A549 (cell line): ENCODE measurements around the gene HOXC13. TPM values are rescaled to one million over a fixed set of nuclear protein-coding genes. Genes with fewer than 3 reads are reported as not detected.

Source experiments
- ATAC-seq, 2 experiments: fragments of 200-7000 bp in 1 of 2; fragments of >200 bp in 1 of 2; cut with Nextera tagmentation in 1 of 2; cut with Tn5 transposase in 1 of 2; 3 replicates each; pipeline versions ENCODE4 v1.8.0 to v1.9.1; 2018 to 2020; ENCODE audit warnings: mild to moderate bottlenecking in 1 of 2, moderate library complexity in 1 of 2
- CTCF ChIA-PET: fragments of 300-600 bp; sonication (Branson Sonifier 250); formaldehyde crosslinking; extraction: SDS; loops from one replicate; lab custom pipeline; 2021; ENCODE audit warnings: antibody characterized with exemption, inconsistent platforms; lab: Yijun Ruan, JAX
- POLR2A ChIA-PET: fragments of 350-600 bp; formaldehyde crosslinking; extraction: SDS; loops from one replicate; lab custom pipeline; 2021; ENCODE audit warnings: antibody characterized with exemption, inconsistent platforms; lab: Yijun Ruan, JAX
- DNase-seq, 2 experiments: peaks; one replicate each; pipeline versions ENCODE4 v3.0.0 to v3.0.0-alpha.2; 2011 to 2016; ENCODE audit warnings: low read depth in 1 of 2, low spot score in 1 of 2
- FAIRE-seq: peaks from 2 replicates; lab custom pipeline; 2011; peaks lifted over from hg19 to GRCh38; lab: Jason Lieb, UNC
- H3K27ac ChIP-seq, 2 experiments: fragments of >200 bp; sonication (Bioruptor Twin); formaldehyde crosslinking; 3 replicates each; pipeline ENCODE4 v1.5.1; 2016 to 2017
- H3K4me1 ChIP-seq: fragments of >200 bp; sonication (Bioruptor Twin); formaldehyde crosslinking; 3 replicates; pipeline ENCODE4 v1.6.1; 2016
- H3K4me2 ChIP-seq: fragments of >200 bp; sonication (Bioruptor Twin); formaldehyde crosslinking; 3 replicates; pipeline ENCODE4 v1.6.1; 2016
- H3K4me3 ChIP-seq: fragments of >200 bp; sonication (Bioruptor Twin); formaldehyde crosslinking; 3 replicates; pipeline ENCODE4 v1.5.1; 2016
- H3K9me3 ChIP-seq: fragments of >200 bp; sonication (Bioruptor Twin); formaldehyde crosslinking; 3 replicates; pipeline ENCODE4 v1.6.1; 2016
- CEBPB ChIP-seq, 2 experiments: fragments of >200 bp in 1 of 2; sonication (Bioruptor Twin) in 1 of 2; formaldehyde crosslinking in 1 of 2; IDR thresholded peaks; 2 replicates each; pipeline ENCODE4 v1.6.1; 2012 to 2016
- CHD4 ChIP-seq: fragments of 200-600 bp; sonication (generic); IDR thresholded peaks from 2 replicates; pipeline ENCODE4 v1.6.1; 2016; ENCODE audit warnings: antibody characterized with exemption, mild to moderate bottlenecking, borderline replicate concordance
- FOSB ChIP-seq: fragments of 250-450 bp; sonication (Bioruptor Pico); IDR thresholded peaks from 2 replicates; pipeline ENCODE4 v1.5.0; 2020; ENCODE audit warnings: mild to moderate bottlenecking, moderate library complexity
- FOSL2 ChIP-seq, 2 experiments: fragments of 450-650 bp in 1 of 2; fragments of >200 bp in 1 of 2; sonication (Bioruptor Twin) in 1 of 2; formaldehyde crosslinking; IDR thresholded peaks; 2 replicates each; pipeline versions ENCODE4 v1.5.0 to v1.6.1; 2016 to 2020; ENCODE audit warnings: mild to moderate bottlenecking in 1 of 2, moderate library complexity in 1 of 2
- HEYL ChIP-seq: fragments of 250-450 bp; sonication (Bioruptor Pico); IDR thresholded peaks from 2 replicates; pipeline ENCODE4 v1.8.0; 2021; ENCODE audit warnings: mild to moderate bottlenecking, moderate library complexity
- HOXB5 ChIP-seq: fragments of 250-450 bp; sonication (Bioruptor Pico); IDR thresholded peaks from 2 replicates; pipeline ENCODE4 v1.5.0; 2020; ENCODE audit warnings: mild to moderate bottlenecking, moderate library complexity
- JUN ChIP-seq, 2 experiments: fragments of >200 bp; sonication (Bioruptor Twin); formaldehyde crosslinking; IDR thresholded peaks; 2 replicates in 1 of 2; 3 replicates in 1 of 2; pipeline ENCODE4 v1.6.1; 2016 to 2017
- JUNB ChIP-seq: fragments of >200 bp; sonication (Bioruptor Twin); formaldehyde crosslinking; IDR thresholded peaks from 2 replicates; pipeline ENCODE4 v1.6.1; 2016
- KDM1A ChIP-seq: fragments of 200-600 bp; sonication (generic); IDR thresholded peaks from 2 replicates; pipeline ENCODE4 v1.6.1; 2016; ENCODE audit warnings: low read depth, mild to moderate bottlenecking
- NFE2L2 ChIP-seq: fragments of 150-350 bp; conservative IDR thresholded peaks from 2 replicates; pipeline ENCODE4 v1.6.1; 2014; ENCODE audit warnings: low read length
- PHF8 ChIP-seq: fragments of 200-600 bp; sonication (generic); IDR thresholded peaks from 2 replicates; pipeline ENCODE4 v1.6.1; 2016; ENCODE audit warnings: low read depth, mild to moderate bottlenecking, antibody characterized with exemption, moderate library complexity, borderline replicate concordance
- POLR2A ChIP-seq: IDR thresholded peaks from 2 replicates; pipeline ENCODE4 v1.6.1; 2012; ENCODE audit warnings: mild to moderate bottlenecking, low read length
- RARB ChIP-seq: fragments of 250-450 bp; sonication (Bioruptor Pico); IDR thresholded peaks from 2 replicates; pipeline ENCODE4 v1.8.0; 2021; ENCODE audit warnings: mild to moderate bottlenecking, moderate library complexity
- RNF2 ChIP-seq: fragments of 200-600 bp; sonication (generic); IDR thresholded peaks from 2 replicates; pipeline ENCODE4 v1.6.1; 2016; ENCODE audit warnings: low read depth, mild to moderate bottlenecking, antibody characterized with exemption, moderate library complexity, borderline replicate concordance
- SMC3 ChIP-seq: fragments of >200 bp; sonication (Bioruptor Twin); formaldehyde crosslinking; IDR thresholded peaks from 3 replicates; pipeline ENCODE4 v1.6.1; 2018; ENCODE audit warnings: inconsistent platforms
- SREBF2 ChIP-seq: fragments of 450-650 bp; IDR thresholded peaks from 2 replicates; pipeline ENCODE4 v1.6.1; 2014; ENCODE audit warnings: mild to moderate bottlenecking, moderate library complexity
- TFCP2L1 ChIP-seq: fragments of 250-450 bp; sonication (Bioruptor Pico); IDR thresholded peaks from 2 replicates; pipeline ENCODE4 v1.5.0; 2021; ENCODE audit warnings: mild to moderate bottlenecking
- TP53 ChIP-seq: fragments of 250-450 bp; sonication (Bioruptor Pico); IDR thresholded peaks from 2 replicates; pipeline ENCODE4 v1.5.0; 2021; ENCODE audit warnings: mild to moderate bottlenecking, moderate library complexity
- ZC3H11A ChIP-seq: fragments of 450-650 bp; IDR thresholded peaks from 2 replicates; pipeline ENCODE4 v1.6.1; 2014; ENCODE audit warnings: antibody characterized with exemption, mild to moderate bottlenecking
- ZFP36 ChIP-seq: fragments of 450-650 bp; IDR thresholded peaks from 2 replicates; pipeline ENCODE4 v1.6.1; 2014; ENCODE audit warnings: borderline replicate concordance; ENCODE audit not compliant: partially characterized antibody
- WGBS: methylation state at CpG from one replicate; pipeline ENCODE4 v1.1.6; 2017; ENCODE audit errors: missing lambda C conversion rate; 5-methylcytosine and 5-hydroxymethylcytosine counted together
- polyA plus RNA-seq, 4 experiments: library from polyadenylated mRNA; depleted of rRNA in 3 of 4; stranded (reverse); fragments of >200 nt; fragmentation: RNase III in 1 of 4; extraction: RNeasy Plus Mini Kit Qiagen cat#74134 plus additional on column Dnase treatment in 1 of 4; gene quantifications; 2 replicates in 3 of 4; 3 replicates in 1 of 4; pipeline ENCODE4 v1.2.3, GENCODE V29; 2011 to 2017
- TF ChIP-seq, protein P1 (sequence below): IDR thresholded peaks from 2 replicates; pipeline ENCODE4 v1.6.1; 2012
- TF ChIP-seq, protein P2 (sequence below): fragments of 450-650 bp; IDR thresholded peaks from 2 replicates; pipeline ENCODE4 v1.6.1; 2014; ENCODE audit warnings: antibody characterized with exemption
- TF ChIP-seq, protein P3 (sequence below): fragments of 200-600 bp; sonication (generic); IDR thresholded peaks from 2 replicates; pipeline ENCODE4 v1.6.1; 2016; ENCODE audit warnings: antibody characterized with exemption, mild to moderate bottlenecking, moderate library complexity
- TF ChIP-seq, protein P4 (sequence below): fragments of 150-350 bp; IDR thresholded peaks from 2 replicates; pipeline ENCODE4 v1.6.1; 2014; ENCODE audit warnings: low read depth, mild to moderate bottlenecking, low read length
- TF ChIP-seq, protein P5 (sequence below): fragments of >200 bp; sonication (Bioruptor Twin); formaldehyde crosslinking; IDR thresholded peaks from 3 replicates; pipeline ENCODE4 v1.5.1; 2016
- TF ChIP-seq, protein P6 (sequence below): fragments of >200 bp; sonication (Bioruptor Twin); formaldehyde crosslinking; IDR thresholded peaks from 2 replicates; pipeline ENCODE4 v1.6.1; 2016
- TF ChIP-seq, protein P7 (sequence below): IDR thresholded peaks from 2 replicates; pipeline ENCODE4 v1.6.1; 2012; ENCODE audit warnings: low read depth, borderline replicate concordance

Gene HOXC13
- polyA plus RNA-seq, 2 of the 4 experiments (the other 2 are of a cell fraction): 3.9 to 6.5 TPM

DNA sequence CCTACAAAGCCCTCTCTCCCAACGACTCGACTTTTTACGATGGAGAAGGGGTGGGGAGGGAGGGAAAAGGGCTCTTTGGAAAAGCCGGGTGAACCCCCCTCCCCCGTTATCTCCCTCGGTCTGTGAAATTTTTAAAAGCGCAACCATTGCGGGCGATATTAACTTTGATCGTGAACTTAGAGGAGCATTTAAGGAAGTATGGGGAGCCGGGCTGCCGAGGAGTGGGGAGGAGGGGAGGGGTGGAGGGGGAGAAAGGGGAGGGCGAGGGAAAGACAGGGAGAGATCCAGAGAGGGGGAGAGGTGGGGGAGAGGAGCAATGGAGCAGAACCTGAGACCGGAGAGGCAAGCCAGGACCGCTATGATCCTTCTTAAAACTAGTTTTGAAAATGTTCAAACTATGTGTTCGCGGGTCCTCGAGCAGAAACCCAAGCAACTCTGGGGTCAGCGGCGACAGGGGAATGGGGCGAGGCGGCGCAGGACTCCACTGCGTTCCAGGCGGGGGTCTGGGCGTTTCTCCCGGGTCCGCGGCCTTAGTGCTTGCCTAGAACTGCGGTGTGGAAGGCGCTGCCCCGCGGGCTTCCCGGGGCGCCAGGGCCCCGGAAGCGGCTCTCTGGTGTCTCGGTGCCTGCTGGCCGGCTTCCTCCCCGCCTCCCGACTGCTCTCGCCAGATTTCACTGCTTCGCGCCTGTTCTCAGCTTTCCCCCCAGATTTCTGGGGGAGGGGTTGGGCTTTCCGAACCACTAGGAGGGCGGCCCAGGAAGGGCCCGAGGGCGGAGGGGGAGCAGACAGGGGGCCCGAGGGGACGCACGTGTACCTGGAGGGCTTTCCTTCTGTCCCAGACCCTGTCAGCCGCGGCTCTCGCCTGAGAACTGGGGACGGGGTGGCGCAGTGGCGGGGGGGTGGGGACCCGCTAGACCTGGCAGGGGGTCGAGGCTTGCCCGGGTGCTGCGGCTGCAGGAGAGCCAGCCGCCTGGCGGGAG, 35.7 kb downstream of the HOXC13 start, which contains the start of gene HOTAIR:
HOTAIR (minus strand) TSS at position 871 of the 980 bp plus-strand sequence.
- H3K4me3 ChIP-seq: peak within 1 kb of the TSS; percentile 57
- FAIRE-seq: no peak

DNA sequence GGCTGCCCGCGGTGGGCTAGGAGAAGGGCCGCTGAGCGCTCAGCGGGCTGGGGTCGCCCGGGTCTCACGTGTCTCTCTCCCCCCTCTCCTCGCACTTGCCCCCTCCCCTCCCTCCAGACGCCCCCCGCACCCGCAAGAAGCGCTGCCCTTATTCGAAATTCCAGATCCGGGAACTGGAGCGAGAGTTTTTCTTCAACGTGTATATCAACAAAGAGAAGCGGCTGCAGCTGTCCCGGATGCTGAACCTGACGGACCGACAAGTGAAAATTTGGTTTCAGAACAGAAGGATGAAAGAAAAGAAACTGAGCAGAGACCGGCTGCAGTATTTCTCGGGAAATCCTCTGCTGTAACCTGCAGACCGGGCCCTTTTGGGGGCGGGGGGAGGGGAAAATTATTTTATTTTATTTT, 36.4 kb downstream of the HOXC13 start:
- Histone ChIP-seq H3K4me3 (peak overlapping the region; percentile 57; the same call in 2 of the 3 replicates), H3K9me3 (no peaks in the 10 kb centered on the region), H3K4me2 (peak overlapping the region; percentile 88), H3K27ac (peak overlapping the region; percentile 83 to 95), H3K4me1 (peaks cover 27% of the 10 kb centered on the region)
- CTCF ChIA-PET: interaction anchor here (1.6 to 2.3 kb wide), 4 partner anchors 10 to 233 kb away, joined by 5 to 12 read pairs (median 7); partner anchors contain the start of gene HOXC10
- POLR2A ChIA-PET: no interaction called here
- FAIRE-seq: no peak
- no peak for DNase-seq
- TF ChIP-seq, protein P1, sequence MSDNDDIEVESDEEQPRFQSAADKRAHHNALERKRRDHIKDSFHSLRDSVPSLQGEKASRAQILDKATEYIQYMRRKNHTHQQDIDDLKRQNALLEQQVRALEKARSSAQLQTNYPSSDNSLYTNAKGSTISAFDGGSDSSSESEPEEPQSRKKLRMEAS: no peak
- TF ChIP-seq TFCP2L1: no peak
- TF ChIP-seq HOXB5 (CRISPR knock-in tag): no peak
- no peak for TF ChIP-seq JUNB
- no peak for TF ChIP-seq TP53 (CRISPR knock-in tag)
- TF ChIP-seq SMC3: no peak
- TF ChIP-seq KDM1A: no peak
- TF ChIP-seq HEYL (CRISPR knock-in tag): no peak
- TF ChIP-seq NFE2L2: no peak
- no peak for TF ChIP-seq ZFP36
- TF ChIP-seq, protein P2, sequence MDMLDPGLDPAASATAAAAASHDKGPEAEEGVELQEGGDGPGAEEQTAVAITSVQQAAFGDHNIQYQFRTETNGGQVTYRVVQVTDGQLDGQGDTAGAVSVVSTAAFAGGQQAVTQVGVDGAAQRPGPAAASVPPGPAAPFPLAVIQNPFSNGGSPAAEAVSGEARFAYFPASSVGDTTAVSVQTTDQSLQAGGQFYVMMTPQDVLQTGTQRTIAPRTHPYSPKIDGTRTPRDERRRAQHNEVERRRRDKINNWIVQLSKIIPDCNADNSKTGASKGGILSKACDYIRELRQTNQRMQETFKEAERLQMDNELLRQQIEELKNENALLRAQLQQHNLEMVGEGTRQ: no peak
- no peak for TF ChIP-seq FOSL2 (IDR thresholded peaks at IDR 0.05)
- TF ChIP-seq FOSL2 (CRISPR knock-in tag; IDR thresholded peaks at IDR 0.05): no peak
- TF ChIP-seq, protein P3, sequence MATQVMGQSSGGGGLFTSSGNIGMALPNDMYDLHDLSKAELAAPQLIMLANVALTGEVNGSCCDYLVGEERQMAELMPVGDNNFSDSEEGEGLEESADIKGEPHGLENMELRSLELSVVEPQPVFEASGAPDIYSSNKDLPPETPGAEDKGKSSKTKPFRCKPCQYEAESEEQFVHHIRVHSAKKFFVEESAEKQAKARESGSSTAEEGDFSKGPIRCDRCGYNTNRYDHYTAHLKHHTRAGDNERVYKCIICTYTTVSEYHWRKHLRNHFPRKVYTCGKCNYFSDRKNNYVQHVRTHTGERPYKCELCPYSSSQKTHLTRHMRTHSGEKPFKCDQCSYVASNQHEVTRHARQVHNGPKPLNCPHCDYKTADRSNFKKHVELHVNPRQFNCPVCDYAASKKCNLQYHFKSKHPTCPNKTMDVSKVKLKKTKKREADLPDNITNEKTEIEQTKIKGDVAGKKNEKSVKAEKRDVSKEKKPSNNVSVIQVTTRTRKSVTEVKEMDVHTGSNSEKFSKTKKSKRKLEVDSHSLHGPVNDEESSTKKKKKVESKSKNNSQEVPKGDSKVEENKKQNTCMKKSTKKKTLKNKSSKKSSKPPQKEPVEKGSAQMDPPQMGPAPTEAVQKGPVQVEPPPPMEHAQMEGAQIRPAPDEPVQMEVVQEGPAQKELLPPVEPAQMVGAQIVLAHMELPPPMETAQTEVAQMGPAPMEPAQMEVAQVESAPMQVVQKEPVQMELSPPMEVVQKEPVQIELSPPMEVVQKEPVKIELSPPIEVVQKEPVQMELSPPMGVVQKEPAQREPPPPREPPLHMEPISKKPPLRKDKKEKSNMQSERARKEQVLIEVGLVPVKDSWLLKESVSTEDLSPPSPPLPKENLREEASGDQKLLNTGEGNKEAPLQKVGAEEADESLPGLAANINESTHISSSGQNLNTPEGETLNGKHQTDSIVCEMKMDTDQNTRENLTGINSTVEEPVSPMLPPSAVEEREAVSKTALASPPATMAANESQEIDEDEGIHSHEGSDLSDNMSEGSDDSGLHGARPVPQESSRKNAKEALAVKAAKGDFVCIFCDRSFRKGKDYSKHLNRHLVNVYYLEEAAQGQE: no peak
- TF ChIP-seq, protein P4, sequence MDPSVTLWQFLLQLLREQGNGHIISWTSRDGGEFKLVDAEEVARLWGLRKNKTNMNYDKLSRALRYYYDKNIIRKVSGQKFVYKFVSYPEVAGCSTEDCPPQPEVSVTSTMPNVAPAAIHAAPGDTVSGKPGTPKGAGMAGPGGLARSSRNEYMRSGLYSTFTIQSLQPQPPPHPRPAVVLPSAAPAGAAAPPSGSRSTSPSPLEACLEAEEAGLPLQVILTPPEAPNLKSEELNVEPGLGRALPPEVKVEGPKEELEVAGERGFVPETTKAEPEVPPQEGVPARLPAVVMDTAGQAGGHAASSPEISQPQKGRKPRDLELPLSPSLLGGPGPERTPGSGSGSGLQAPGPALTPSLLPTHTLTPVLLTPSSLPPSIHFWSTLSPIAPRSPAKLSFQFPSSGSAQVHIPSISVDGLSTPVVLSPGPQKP: no peak
- TF ChIP-seq, protein P5, sequence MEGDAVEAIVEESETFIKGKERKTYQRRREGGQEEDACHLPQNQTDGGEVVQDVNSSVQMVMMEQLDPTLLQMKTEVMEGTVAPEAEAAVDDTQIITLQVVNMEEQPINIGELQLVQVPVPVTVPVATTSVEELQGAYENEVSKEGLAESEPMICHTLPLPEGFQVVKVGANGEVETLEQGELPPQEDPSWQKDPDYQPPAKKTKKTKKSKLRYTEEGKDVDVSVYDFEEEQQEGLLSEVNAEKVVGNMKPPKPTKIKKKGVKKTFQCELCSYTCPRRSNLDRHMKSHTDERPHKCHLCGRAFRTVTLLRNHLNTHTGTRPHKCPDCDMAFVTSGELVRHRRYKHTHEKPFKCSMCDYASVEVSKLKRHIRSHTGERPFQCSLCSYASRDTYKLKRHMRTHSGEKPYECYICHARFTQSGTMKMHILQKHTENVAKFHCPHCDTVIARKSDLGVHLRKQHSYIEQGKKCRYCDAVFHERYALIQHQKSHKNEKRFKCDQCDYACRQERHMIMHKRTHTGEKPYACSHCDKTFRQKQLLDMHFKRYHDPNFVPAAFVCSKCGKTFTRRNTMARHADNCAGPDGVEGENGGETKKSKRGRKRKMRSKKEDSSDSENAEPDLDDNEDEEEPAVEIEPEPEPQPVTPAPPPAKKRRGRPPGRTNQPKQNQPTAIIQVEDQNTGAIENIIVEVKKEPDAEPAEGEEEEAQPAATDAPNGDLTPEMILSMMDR: no peak
- no peak for TF ChIP-seq CHD4
- TF ChIP-seq PHF8: no peak
- no peak for TF ChIP-seq CEBPB (IDR thresholded peaks at IDR 0.05)
- TF ChIP-seq, protein P6, sequence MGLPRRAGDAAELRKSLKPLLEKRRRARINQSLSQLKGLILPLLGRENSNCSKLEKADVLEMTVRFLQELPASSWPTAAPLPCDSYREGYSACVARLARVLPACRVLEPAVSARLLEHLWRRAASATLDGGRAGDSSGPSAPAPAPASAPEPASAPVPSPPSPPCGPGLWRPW: no peak
- no peak for ATAC-seq
- 84% methylated on average over 25 of the region's 25 CpGs for WGBS

More for the DNA sequence above, 35.7 kb downstream of the HOXC13 start, which contains the start of gene HOTAIR:
- peak; percentile 70 to 78 for ATAC-seq
- ChIA-PET POLR2A (no interaction called here), CTCF (interaction anchor here (1.1 to 2.2 kb wide), 3 partner anchors 10 to 227 kb away, joined by 4 to 12 read pairs (median 6); partner anchors contain the start of genes HOXC10 and HOXC12)
- DNase-seq: peak; percentile 39 to 63
- Histone ChIP-seq H3K4me2 (peak within 1 kb of the TSS; percentile 88), H3K27ac (peak within 1 kb of the TSS; percentile 83 to 95), H3K9me3 (no peaks in the 10 kb centered on the region), H3K4me1 (peaks cover 27% of the 10 kb centered on the region)
- 27% methylated on average over 47 of the region's 63 CpGs for WGBS
- TF ChIP-seq ZC3H11A (no peak), PHF8 (no peak), RARB (CRISPR knock-in tag) (no peak), FOSB (CRISPR knock-in tag) (no peak), SREBF2 (no peak), JUN (IDR thresholded peaks at IDR 0.05) (no peak), POLR2A (peak; percentile 32; the same call in 1 of the 2 replicates), RNF2 (no peak)
- TF ChIP-seq, protein P1: peak; percentile 84
- TF ChIP-seq, protein P7, sequence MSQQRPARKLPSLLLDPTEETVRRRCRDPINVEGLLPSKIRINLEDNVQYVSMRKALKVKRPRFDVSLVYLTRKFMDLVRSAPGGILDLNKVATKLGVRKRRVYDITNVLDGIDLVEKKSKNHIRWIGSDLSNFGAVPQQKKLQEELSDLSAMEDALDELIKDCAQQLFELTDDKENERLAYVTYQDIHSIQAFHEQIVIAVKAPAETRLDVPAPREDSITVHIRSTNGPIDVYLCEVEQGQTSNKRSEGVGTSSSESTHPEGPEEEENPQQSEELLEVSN: peak; percentile 90
